Measurements from ENCODE around the gene RGS12. TPM values are rescaled to one million over a fixed set of nuclear protein-coding genes. Genes with fewer than 3 reads are reported as not detected.

The RGS12 gene
- 10 to 100 TPM; 20.4 to 86.1 (median 34.1) TPM for total RNA-seq

DNA sequence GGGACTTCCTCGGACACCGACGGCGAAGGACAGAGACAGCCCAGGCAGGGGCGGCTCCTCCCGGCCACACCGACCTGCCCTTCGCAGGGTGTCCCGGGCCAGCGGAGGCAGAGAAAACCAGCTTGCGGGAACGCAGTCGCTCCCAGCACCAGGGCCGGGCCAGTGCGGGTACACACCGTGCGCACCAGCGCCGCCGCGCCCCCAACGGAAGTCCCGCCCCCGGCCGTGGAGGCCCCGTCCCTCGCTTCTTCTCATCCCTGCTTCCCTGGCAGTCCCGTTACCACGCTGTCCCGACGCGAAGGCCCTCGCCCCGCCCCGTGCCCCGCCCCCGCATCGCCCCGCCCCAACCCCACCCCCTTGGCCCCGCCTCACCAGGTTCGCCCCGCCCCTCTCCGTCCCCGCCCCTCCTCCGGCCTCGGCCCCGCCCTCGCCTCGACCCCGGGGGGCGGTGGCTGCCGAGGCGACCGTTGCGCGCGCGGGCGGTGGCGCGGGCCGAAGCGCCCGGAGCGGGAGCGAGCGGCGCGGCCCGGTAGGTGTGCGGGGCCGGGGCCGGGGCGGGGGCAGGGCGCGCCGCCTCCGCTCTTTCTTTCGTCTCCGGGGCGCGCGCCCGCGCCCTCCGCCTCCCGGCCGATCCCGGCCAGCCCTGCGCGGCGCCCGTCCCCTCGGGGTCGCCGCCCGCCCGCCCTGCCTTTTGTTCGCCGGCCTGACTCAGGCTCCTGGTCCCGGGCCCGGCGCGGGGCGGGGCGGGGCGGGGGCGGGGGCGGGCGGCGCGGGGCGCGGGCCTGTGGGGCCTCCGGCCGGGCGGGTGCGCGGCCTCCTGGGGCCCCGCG, at the start of gene RGS12:
TSS of gene RGS12 (plus strand) at position 451 of the 830 bp plus-strand sequence. CDS start 23,150 bp downstream, outside the sequence.
- TF ChIP-seq, protein P1, sequence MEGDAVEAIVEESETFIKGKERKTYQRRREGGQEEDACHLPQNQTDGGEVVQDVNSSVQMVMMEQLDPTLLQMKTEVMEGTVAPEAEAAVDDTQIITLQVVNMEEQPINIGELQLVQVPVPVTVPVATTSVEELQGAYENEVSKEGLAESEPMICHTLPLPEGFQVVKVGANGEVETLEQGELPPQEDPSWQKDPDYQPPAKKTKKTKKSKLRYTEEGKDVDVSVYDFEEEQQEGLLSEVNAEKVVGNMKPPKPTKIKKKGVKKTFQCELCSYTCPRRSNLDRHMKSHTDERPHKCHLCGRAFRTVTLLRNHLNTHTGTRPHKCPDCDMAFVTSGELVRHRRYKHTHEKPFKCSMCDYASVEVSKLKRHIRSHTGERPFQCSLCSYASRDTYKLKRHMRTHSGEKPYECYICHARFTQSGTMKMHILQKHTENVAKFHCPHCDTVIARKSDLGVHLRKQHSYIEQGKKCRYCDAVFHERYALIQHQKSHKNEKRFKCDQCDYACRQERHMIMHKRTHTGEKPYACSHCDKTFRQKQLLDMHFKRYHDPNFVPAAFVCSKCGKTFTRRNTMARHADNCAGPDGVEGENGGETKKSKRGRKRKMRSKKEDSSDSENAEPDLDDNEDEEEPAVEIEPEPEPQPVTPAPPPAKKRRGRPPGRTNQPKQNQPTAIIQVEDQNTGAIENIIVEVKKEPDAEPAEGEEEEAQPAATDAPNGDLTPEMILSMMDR (IDR thresholded peaks at IDR 0.05; ENCODE audit: low read depth): no peak

DNA sequence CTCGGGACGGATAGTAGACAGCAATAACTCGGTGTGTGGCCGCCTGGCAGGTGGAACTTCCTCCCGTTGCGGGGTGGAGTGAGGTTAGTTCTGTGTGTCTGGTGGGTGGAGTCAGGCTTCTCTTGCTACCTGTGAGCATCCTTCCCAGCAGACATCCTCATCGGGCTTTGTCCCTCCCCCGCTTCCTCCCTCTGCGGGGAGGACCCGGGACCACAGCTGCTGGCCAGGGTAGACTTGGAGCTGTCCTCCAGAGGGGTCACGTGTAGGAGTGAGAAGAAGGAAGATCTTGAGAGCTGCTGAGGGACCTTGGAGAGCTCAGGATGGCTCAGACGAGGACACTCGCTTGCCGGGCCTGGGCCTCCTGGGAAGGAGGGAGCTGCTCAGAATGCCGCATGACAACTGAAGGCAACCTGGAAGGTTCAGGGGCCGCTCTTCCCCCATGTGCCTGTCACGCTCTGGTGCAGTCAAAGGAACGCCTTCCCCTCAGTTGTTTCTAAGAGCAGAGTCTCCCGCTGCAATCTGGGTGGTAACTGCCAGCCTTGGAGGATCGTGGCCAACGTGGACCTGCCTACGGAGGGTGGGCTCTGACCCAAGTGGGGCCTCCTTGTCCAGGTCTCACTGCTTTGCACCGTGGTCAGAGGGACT, 49.6 kb upstream of the RGS12 start:
- TF ChIP-seq, protein P1 (IDR thresholded peaks at IDR 0.05; ENCODE audit: low read depth): no peak

DNA sequence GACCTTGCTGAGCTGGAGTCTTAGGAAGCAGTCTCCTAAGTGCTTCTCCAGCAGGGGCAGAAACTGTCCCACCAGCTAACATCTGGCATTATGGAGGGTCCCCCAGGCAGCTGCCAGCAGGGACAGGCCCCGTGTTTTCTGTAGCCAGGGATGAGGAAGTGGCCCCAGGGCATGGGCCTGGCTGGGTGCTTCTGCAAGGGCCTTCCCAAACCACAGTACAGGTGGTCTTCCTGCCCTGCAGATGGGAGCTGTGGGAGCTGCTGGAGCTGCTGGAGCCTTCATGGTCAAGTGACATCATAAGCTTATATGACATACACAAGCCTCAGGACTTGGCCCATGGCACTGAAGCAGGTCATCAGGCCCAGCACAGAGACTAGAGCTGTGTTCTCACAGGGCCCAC, 48.8 kb upstream of the RGS12 start:
- TF ChIP-seq, protein P1 (IDR thresholded peaks at IDR 0.05; ENCODE audit: low read depth): no peak

DNA sequence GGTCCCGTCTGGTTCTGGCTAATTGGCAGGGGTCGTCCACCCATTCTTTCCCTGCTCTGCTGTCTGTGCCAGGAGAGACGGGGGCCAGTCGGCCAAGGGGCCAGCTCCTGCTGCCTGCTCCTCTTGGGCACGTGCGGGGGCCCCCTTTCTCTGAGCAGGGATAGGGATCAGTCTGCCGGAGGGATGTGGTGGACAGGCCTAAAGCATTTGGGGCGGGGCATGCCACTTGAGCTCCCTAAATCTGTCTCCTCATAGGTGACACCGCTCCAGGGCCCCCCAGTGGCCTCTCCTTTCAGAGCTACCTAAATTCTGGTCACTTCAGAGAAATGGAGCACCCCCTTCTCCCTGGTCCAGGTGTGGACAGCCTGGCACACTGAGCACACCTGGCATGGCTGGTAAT, 48.1 kb upstream of the RGS12 start:
- TF ChIP-seq, protein P1 (IDR thresholded peaks at IDR 0.05; ENCODE audit: low read depth): no peak

GRCh38 chr4:3245676-3246075, 47.1 kb upstream of the RGS12 start:
- TF ChIP-seq, protein P1 (IDR thresholded peaks at IDR 0.05; ENCODE audit: low read depth): no peak

- TF ChIP-seq, protein P1 (IDR thresholded peaks at IDR 0.05; ENCODE audit: low read depth): no peak
These were observed 46.1 kb upstream of the RGS12 start for GRCh38 chr4:3246458-3247398.

Measured in subcutaneous adipose tissue (tissue), 4 donors.